Measurements from ENCODE around the gene HMGXB3. TPM values are rescaled to one million over a fixed set of nuclear protein-coding genes. Genes with fewer than 3 reads are reported as not detected.
A peak's percentile ranks its signal among the peaks of the same experiment; 100 is the strongest.

The HMGXB3 gene
- total and polyA plus RNA-seq, 5 donors from 2014 or later: 11.0 to 51.5 (median 12.7) TPM

DNA sequence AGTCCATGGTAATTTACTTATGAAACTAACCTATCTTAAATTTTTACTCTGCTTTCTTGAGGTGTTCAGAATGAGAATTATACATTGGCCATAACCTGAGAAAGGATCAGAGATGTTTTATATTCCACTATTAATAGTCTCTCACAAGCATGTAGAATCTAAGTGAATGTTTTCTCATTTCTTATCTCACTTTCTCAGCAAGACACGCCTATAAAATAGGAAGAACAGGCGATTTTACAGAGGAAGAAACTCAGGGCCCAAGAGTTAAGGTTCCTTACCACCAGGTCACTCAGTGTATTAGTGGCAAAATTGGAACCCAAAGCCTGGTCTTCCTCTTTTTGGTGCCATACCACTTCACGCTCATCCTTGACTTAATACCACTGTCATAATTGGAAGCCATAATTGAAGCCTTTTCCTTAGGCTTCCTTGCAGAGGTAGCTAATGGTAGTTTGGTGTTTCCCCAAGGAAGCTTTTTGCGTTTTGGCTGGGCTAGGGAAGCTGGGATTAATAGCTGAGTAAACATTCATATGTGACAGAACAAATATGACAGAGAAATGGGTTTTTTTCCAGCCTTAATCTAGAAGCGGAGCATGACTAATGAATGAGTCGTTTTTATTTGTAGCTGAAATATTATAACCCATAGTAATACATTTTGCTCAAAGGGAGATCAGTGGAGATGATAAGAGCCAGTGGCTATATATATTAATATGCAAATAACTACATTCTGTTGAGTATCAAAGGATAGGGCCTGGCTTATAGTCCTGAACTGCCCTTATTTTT lies 16.9 kb downstream of the HMGXB3 start:
- H3K27ac Mint-ChIP-seq: no peak overlapping the region
- H3K27me3 Mint-ChIP-seq: no peaks in the 10 kb centered on the region
- H3K9me3 Mint-ChIP-seq: peaks cover 0 to 6% (median 1%) of the 10 kb centered on the region in 7 donors
- Histone ChIP-seq H3K27ac (ENCODE audit: insufficient read depth, low read length, poor library complexity, severe bottlenecking) (no peak overlapping the region), H3K36me3 (ENCODE audit: control insufficient read depth, insufficient read depth, low read length) (peaks cover 98% of the 10 kb centered on the region), H3K4me3 (ENCODE audit: low read depth, low read length) (no peak overlapping the region), H3K4me1 (ENCODE audit: control insufficient read depth, insufficient read depth, low read length, poor library complexity, severe bottlenecking) (no peaks in the 10 kb centered on the region), H3K27me3 (ENCODE audit: control insufficient read depth, insufficient read depth, low read length) (no peaks in the 10 kb centered on the region), H3K9me3 (ENCODE audit: control insufficient read depth in 2 of 2, low read length in 2 of 2) (peaks cover 0 to 16% of the 10 kb centered on the region in 2 experiments)
- H3K4me1 Mint-ChIP-seq: peaks cover 2 to 36% (median 10%) of the 10 kb centered on the region in 4 donors
- DNase-seq: no peak
- no peak overlapping the region for H3K4me3 Mint-ChIP-seq
- peaks cover 86% of the 10 kb centered on the region for H3K36me3 Mint-ChIP-seq
- no peak for ATAC-seq (ENCODE audit: low read depth in 2 of 2)

DNA sequence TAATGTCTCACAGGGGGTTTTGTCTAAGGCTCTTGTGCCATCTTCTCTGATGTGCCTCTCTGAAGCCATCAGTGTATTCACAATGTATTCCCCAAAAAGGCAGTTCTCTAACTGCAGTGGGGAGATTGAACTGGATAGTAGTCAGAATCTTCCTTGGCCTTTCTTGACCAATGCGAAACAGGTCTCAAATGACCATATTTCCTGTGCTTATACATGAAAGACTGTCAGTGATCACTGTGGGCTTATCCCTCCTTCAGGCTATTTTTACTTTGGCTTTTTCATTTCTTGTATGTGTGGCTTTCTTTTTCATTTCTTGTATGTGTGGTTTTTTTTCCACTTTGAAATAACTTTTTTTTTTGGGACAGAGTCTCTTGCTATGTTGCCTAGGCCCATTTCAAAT lies 19.7 kb downstream of the HMGXB3 start:
- Mint-ChIP-seq H3K27me3 (no peaks in the 10 kb centered on the region), H3K36me3 (peaks cover 76% of the 10 kb centered on the region), H3K27ac (peak overlapping the region in 1 of 3 donors; percentile 46), H3K4me1 (peaks cover 2 to 28% (median 10%) of the 10 kb centered on the region in 4 donors), H3K4me3 (no peak overlapping the region), H3K9me3 (peaks cover 0 to 6% (median 1%) of the 10 kb centered on the region in 7 donors)
- no peaks in the 10 kb centered on the region for H3K4me1 ChIP-seq (ENCODE audit: control insufficient read depth, insufficient read depth, low read length, poor library complexity, severe bottlenecking)
- peaks cover 0 to 11% of the 10 kb centered on the region in 2 experiments for H3K9me3 ChIP-seq (ENCODE audit: control insufficient read depth in 2 of 2, low read length in 2 of 2)
- no peak for ATAC-seq (ENCODE audit: low read depth in 2 of 2)
- H3K27me3 ChIP-seq (ENCODE audit: control insufficient read depth, insufficient read depth, low read length): no peaks in the 10 kb centered on the region
- peaks cover 98% of the 10 kb centered on the region for H3K36me3 ChIP-seq (ENCODE audit: control insufficient read depth, insufficient read depth, low read length)
- no peak for DNase-seq
- H3K27ac ChIP-seq (ENCODE audit: insufficient read depth, low read length, poor library complexity, severe bottlenecking): no peak overlapping the region
- no peak overlapping the region for H3K4me3 ChIP-seq (ENCODE audit: low read depth, low read length)

DNA sequence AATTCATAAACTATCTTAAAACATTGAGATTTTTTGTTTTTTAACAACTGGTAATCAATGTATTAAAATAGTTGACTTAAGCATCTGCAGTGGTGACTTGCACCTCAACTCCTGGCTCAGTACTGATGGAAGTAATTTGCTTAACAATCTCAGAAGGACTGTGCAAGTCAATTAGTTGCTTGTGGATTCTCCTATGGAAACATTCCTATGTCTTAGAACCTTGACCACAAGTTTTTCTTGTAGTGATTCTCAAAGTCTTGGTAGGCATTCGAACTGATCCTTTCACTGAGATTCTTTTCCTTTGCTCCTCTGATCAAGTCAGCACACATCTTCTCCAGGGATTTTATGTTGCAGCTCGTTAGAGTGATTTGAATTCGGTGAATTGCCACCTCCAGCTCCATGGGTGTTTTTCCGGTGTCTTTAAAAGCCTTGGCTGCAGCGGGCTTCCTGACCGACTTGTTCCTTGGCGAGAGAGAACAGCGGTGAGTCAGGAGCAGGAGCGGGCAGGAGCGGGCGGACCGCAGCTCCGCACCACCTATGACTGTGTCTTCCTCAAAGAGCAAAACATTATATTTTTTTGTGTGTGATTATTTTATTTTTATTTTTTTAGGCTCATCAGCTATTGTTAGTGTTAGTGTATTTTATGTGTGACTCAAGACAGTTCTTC lies 21.1 kb downstream of the HMGXB3 start:
- Mint-ChIP-seq H3K4me1 (peaks cover 2 to 19% (median 10%) of the 10 kb centered on the region in 4 donors), H3K36me3 (peaks cover 73% of the 10 kb centered on the region), H3K27ac (peak overlapping the region in 1 of 3 donors; percentile 49), H3K4me3 (no peak overlapping the region), H3K27me3 (no peaks in the 10 kb centered on the region), H3K9me3 (peaks cover 0 to 1% (median 0%) of the 10 kb centered on the region in 7 donors)
- ATAC-seq (ENCODE audit: low read depth in 2 of 2) (no peak), DNase-seq (no peak)
- Histone ChIP-seq H3K9me3 (ENCODE audit: control insufficient read depth in 2 of 2, low read length in 2 of 2) (no peaks in the 10 kb centered on the region), H3K4me1 (ENCODE audit: control insufficient read depth, insufficient read depth, low read length, poor library complexity, severe bottlenecking) (no peaks in the 10 kb centered on the region), H3K27me3 (ENCODE audit: control insufficient read depth, insufficient read depth, low read length) (no peaks in the 10 kb centered on the region), H3K4me3 (ENCODE audit: low read depth, low read length) (no peak overlapping the region), H3K36me3 (ENCODE audit: control insufficient read depth, insufficient read depth, low read length) (peaks cover 96% of the 10 kb centered on the region), H3K27ac (ENCODE audit: insufficient read depth, low read length, poor library complexity, severe bottlenecking) (no peak overlapping the region)

DNA sequence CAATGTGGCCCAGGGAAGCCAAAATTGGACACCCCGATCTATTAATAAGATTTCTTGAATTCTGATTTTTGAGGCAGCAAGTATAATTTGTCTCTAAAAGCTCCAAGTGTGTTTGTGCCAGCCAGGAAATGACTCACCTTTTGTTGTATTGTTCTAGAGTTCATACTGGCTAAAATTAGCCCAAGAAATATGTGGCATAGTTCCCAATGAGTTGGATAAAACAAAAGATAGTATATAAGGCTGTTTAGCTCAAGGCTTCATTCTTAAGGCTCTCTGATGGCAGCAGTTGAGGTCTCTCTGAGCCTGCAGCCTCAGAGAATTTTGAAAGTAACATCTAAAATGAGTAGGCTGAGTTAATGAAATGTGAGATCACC lies 21.6 kb downstream of the HMGXB3 start:
- peaks cover 2 to 16% (median 9%) of the 10 kb centered on the region in 4 donors for H3K4me1 Mint-ChIP-seq
- H3K27ac Mint-ChIP-seq: no peak overlapping the region
- Histone ChIP-seq H3K4me3 (ENCODE audit: low read depth, low read length) (no peak overlapping the region), H3K27ac (ENCODE audit: insufficient read depth, low read length, poor library complexity, severe bottlenecking) (no peak overlapping the region), H3K36me3 (ENCODE audit: control insufficient read depth, insufficient read depth, low read length) (peaks cover 96% of the 10 kb centered on the region), H3K4me1 (ENCODE audit: control insufficient read depth, insufficient read depth, low read length, poor library complexity, severe bottlenecking) (no peaks in the 10 kb centered on the region), H3K9me3 (ENCODE audit: control insufficient read depth in 2 of 2, low read length in 2 of 2) (no peaks in the 10 kb centered on the region), H3K27me3 (ENCODE audit: control insufficient read depth, insufficient read depth, low read length) (no peaks in the 10 kb centered on the region)
- H3K36me3 Mint-ChIP-seq: peaks cover 68% of the 10 kb centered on the region
- no peaks in the 10 kb centered on the region for H3K9me3 Mint-ChIP-seq
- no peaks in the 10 kb centered on the region for H3K27me3 Mint-ChIP-seq
- ATAC-seq (ENCODE audit: low read depth in 2 of 2) (no peak), DNase-seq (no peak)
- no peak overlapping the region for H3K4me3 Mint-ChIP-seq

DNA sequence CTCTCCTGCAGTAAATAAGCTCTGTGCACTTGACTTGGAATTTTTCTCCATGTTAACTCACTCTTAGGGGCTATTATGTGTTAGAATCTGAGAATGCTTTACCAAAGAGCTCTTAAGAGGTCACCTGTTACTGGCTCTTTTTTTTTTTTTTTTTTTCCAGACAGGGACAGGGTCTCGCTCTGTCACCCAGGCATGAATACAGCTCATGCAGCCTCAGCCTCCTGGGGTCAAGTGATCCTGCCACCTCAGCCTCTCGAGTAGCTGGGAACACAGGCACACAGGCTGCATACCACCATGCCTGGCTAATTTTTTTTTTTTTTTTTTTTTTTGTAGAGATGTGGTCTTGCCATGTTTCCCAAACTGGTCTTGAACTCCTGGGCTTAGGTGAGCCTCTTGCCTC lies 22.1 kb downstream of the HMGXB3 start:
- no peaks in the 10 kb centered on the region for H3K9me3 ChIP-seq (ENCODE audit: control insufficient read depth in 2 of 2, low read length in 2 of 2)
- peaks cover 65% of the 10 kb centered on the region for H3K36me3 Mint-ChIP-seq
- no peak overlapping the region for H3K4me3 ChIP-seq (ENCODE audit: low read depth, low read length)
- DNase-seq (no peak), ATAC-seq (ENCODE audit: low read depth in 2 of 2) (no peak)
- H3K36me3 ChIP-seq (ENCODE audit: control insufficient read depth, insufficient read depth, low read length): peaks cover 95% of the 10 kb centered on the region
- no peaks in the 10 kb centered on the region for H3K4me1 ChIP-seq (ENCODE audit: control insufficient read depth, insufficient read depth, low read length, poor library complexity, severe bottlenecking)
- H3K27ac ChIP-seq (ENCODE audit: insufficient read depth, low read length, poor library complexity, severe bottlenecking): no peak overlapping the region
- H3K27ac Mint-ChIP-seq: no peak overlapping the region
- no peaks in the 10 kb centered on the region for H3K9me3 Mint-ChIP-seq
- H3K27me3 ChIP-seq (ENCODE audit: control insufficient read depth, insufficient read depth, low read length): no peaks in the 10 kb centered on the region
- no peaks in the 10 kb centered on the region for H3K27me3 Mint-ChIP-seq
- H3K4me3 Mint-ChIP-seq: no peak overlapping the region
- H3K4me1 Mint-ChIP-seq: peaks cover 2 to 16% (median 9%) of the 10 kb centered on the region in 4 donors

DNA sequence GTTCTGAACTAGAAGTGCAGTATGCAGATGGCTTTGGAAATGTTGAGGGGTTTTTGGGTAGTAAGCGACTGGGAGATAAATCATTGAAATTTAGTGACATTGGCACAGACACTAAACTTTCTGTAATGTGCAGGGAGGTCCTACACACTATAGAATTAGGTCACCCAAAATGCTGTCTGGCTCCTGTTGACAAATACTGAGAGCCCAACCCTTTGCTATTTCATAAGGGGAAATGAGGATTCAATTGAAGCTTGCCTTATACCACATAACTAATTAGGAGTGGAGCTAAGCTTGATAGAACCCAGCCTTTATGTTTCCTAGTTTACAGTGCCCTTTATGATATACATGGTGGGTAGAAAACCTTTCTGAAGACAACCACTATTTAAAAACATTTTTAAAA lies 22.6 kb downstream of the HMGXB3 start:
- Mint-ChIP-seq H3K4me1 (peaks cover 2 to 16% (median 8%) of the 10 kb centered on the region in 4 donors), H3K9me3 (no peaks in the 10 kb centered on the region), H3K36me3 (peaks cover 65% of the 10 kb centered on the region), H3K4me3 (no peak overlapping the region), H3K27ac (no peak overlapping the region), H3K27me3 (no peaks in the 10 kb centered on the region)
- H3K9me3 ChIP-seq (ENCODE audit: control insufficient read depth in 2 of 2, low read length in 2 of 2): no peaks in the 10 kb centered on the region
- peaks cover 94% of the 10 kb centered on the region for H3K36me3 ChIP-seq (ENCODE audit: control insufficient read depth, insufficient read depth, low read length)
- ATAC-seq (ENCODE audit: low read depth in 2 of 2): no peak
- no peak overlapping the region for H3K4me3 ChIP-seq (ENCODE audit: low read depth, low read length)
- no peaks in the 10 kb centered on the region for H3K4me1 ChIP-seq (ENCODE audit: control insufficient read depth, insufficient read depth, low read length, poor library complexity, severe bottlenecking)
- no peaks in the 10 kb centered on the region for H3K27me3 ChIP-seq (ENCODE audit: control insufficient read depth, insufficient read depth, low read length)
- H3K27ac ChIP-seq (ENCODE audit: insufficient read depth, low read length, poor library complexity, severe bottlenecking): no peak overlapping the region
- DNase-seq: no peak

DNA sequence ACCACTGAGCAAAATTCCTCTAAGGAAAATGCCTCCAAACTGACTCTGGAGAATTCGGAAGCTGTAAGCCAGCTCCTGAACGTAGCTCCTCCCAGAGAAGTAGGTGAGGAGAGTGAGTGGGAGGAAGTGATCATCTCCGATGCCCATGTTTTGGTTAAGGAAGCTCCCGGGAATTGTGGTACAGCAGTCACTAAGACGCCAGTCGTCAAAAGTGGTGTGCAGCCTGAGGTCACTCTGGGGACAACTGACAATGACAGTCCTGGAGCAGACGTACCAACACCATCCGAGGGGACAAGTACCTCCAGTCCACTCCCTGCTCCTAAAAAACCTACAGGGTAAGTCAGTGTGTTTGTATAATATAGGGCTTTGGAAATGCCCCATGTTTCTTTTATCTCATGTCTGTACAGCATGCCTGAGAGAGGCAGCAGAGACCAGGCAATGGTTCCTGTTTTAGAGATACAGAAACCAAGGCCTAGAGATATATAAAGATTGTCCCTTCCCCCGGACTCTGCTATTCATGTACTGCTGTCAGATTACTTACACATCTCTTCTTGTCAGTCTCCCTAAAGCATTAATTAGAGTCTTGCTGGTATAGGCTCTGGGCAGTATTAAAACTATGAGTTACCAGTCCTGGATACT lies 23.9 kb downstream of the HMGXB3 start:
- H3K9me3 Mint-ChIP-seq: no peaks in the 10 kb centered on the region

More for the DNA sequence above, 23.9 kb downstream of the HMGXB3 start:
- H3K27me3 Mint-ChIP-seq: no peaks in the 10 kb centered on the region
- Histone ChIP-seq H3K4me3 (ENCODE audit: low read depth, low read length) (no peak overlapping the region), H3K36me3 (ENCODE audit: control insufficient read depth, insufficient read depth, low read length) (peaks cover 90% of the 10 kb centered on the region), H3K27ac (ENCODE audit: insufficient read depth, low read length, poor library complexity, severe bottlenecking) (no peak overlapping the region), H3K27me3 (ENCODE audit: control insufficient read depth, insufficient read depth, low read length) (no peaks in the 10 kb centered on the region), H3K4me1 (ENCODE audit: control insufficient read depth, insufficient read depth, low read length, poor library complexity, severe bottlenecking) (no peaks in the 10 kb centered on the region), H3K9me3 (ENCODE audit: control insufficient read depth in 2 of 2, low read length in 2 of 2) (no peaks in the 10 kb centered on the region)
- H3K36me3 Mint-ChIP-seq: peaks cover 60% of the 10 kb centered on the region
- DNase-seq: no peak
- no peak for ATAC-seq (ENCODE audit: low read depth in 2 of 2)
- H3K4me1 Mint-ChIP-seq: peaks cover 2 to 14% (median 8%) of the 10 kb centered on the region in 4 donors
- H3K27ac Mint-ChIP-seq: no peak overlapping the region
- no peak overlapping the region for H3K4me3 Mint-ChIP-seq

Measured in CD4-positive, CD25-positive, alpha-beta regulatory T cell (primary cell).